PC-9 (cell line): ENCODE results near the gene PROM1.

ENCODE experiments used
- CTCF ChIP-seq: fragments of 200-600 bp; sonication (generic); conservative IDR thresholded peaks from 2 replicates; pipeline ENCODE4 v1.6.1; 2017; ENCODE audit warnings: mixed run types, antibody characterized with exemption, mild to moderate bottlenecking, moderate library complexity
- EZH2 ChIP-seq: fragments of 200-600 bp; sonication (generic); IDR thresholded peaks from 2 replicates; pipeline ENCODE4 v1.8.0; 2017; ENCODE audit warnings: antibody characterized with exemption, low read depth

- TF ChIP-seq CTCF (no peak), EZH2 (no peak)
Observed at GRCh38 chr4:16029262-16029661, 54.6 kb downstream of the PROM1 start.
